HepG2 (cell line): ENCODE data around the gene STRADA. TPM values are rescaled to one million over a fixed set of nuclear protein-coding genes. Genes with fewer than 3 reads are reported as not detected.
A peak's percentile ranks its signal among the peaks of the same experiment; 100 is the strongest.

Experiments
- DR1 ChIP-seq: sonication (generic); formaldehyde crosslinking; IDR thresholded peaks from 2 replicates; pipeline ENCODE4 v1.8.0; 2021; ENCODE audit warnings: mild to moderate bottlenecking, missing genetic modification reagents, inconsistent platforms
- GABPB1 ChIP-seq: IDR thresholded peaks from 2 replicates; pipeline ENCODE4 v1.6.1; 2016; ENCODE audit warnings: mild to moderate bottlenecking, missing genetic modification reagents, moderate library complexity, missing compliant biosample characterization
- KDM6A ChIP-seq: IDR thresholded peaks from 2 replicates; pipeline ENCODE4 v1.6.1; 2016; ENCODE audit warnings: low read depth
- KLF11 ChIP-seq: IDR thresholded peaks from 2 replicates; pipeline ENCODE4 v1.6.1; 2016; ENCODE audit warnings: missing compliant biosample characterization
- NFIB ChIP-seq: sonication (generic); formaldehyde crosslinking; IDR thresholded peaks from 2 replicates; pipeline ENCODE4 v1.9.0; 2021; ENCODE audit warnings: missing genetic modification reagents, mild to moderate bottlenecking, borderline replicate concordance
- NR2F2 ChIP-seq: IDR thresholded peaks from 2 replicates; pipeline ENCODE4 v1.6.1; 2012; ENCODE audit warnings: low read depth, inconsistent platforms, borderline replicate concordance
- POLR2G ChIP-seq: fragments of 200-400 bp; formaldehyde crosslinking; IDR thresholded peaks from 2 replicates; pipeline ENCODE4 v1.6.1; 2018; ENCODE audit warnings: mild to moderate bottlenecking, low read depth, low read length, moderate library complexity
- REPIN1 ChIP-seq: sonication (generic); formaldehyde crosslinking; IDR thresholded peaks from 2 replicates; pipeline ENCODE4 v1.8.0; 2022; ENCODE audit warnings: missing genetic modification reagents, low read depth, mild to moderate bottlenecking, borderline replicate concordance
- SP4 ChIP-seq: sonication (generic); formaldehyde crosslinking; IDR thresholded peaks from 2 replicates; pipeline ENCODE4 v1.8.1; 2023; ENCODE audit warnings: mild to moderate bottlenecking, missing genetic modification reagents
- ZNF431 ChIP-seq: sonication (generic); formaldehyde crosslinking; IDR thresholded peaks from 2 replicates; pipeline ENCODE4 v1.9.0; 2022; ENCODE audit warnings: missing genetic modification reagents, low read depth, mild to moderate bottlenecking, borderline replicate concordance
- ZNF432 ChIP-seq: sonication (generic); formaldehyde crosslinking; IDR thresholded peaks from 2 replicates; pipeline ENCODE4 v1.5.0; 2020; ENCODE audit warnings: missing genetic modification reagents, mild to moderate bottlenecking, borderline replicate concordance
- ZNF460 ChIP-seq: sonication (generic); formaldehyde crosslinking; IDR thresholded peaks from 2 replicates; pipeline ENCODE4 v1.5.1; 2020; ENCODE audit warnings: missing genetic modification reagents, mild to moderate bottlenecking, borderline replicate concordance
- ZNF570 ChIP-seq: sonication (generic); formaldehyde crosslinking; IDR thresholded peaks from 2 replicates; pipeline ENCODE4 v1.4.0; 2020; ENCODE audit warnings: mild to moderate bottlenecking, missing genetic modification reagents, borderline replicate concordance
- ZNF672 ChIP-seq: sonication (generic); formaldehyde crosslinking; IDR thresholded peaks from 2 replicates; pipeline ENCODE4 v1.8.1; 2022; ENCODE audit warnings: missing genetic modification reagents
- ZNF724P ChIP-seq: sonication (generic); formaldehyde crosslinking; IDR thresholded peaks from 2 replicates; pipeline ENCODE4 v1.8.0; 2022; ENCODE audit warnings: missing genetic modification reagents, borderline replicate concordance
- ZNF749 ChIP-seq: sonication (generic); formaldehyde crosslinking; IDR thresholded peaks from 2 replicates; pipeline ENCODE4 v1.8.0; 2022; ENCODE audit warnings: mild to moderate bottlenecking, missing genetic modification reagents, moderate library complexity, borderline replicate concordance
- ZNF780A ChIP-seq: sonication (generic); formaldehyde crosslinking; IDR thresholded peaks from 2 replicates; pipeline ENCODE4 v1.8.0; 2022; ENCODE audit warnings: mild to moderate bottlenecking, missing genetic modification reagents, moderate library complexity
- ZNF790 ChIP-seq: sonication (generic); formaldehyde crosslinking; IDR thresholded peaks from 2 replicates; pipeline ENCODE4 v1.8.0; 2022; ENCODE audit warnings: missing genetic modification reagents, mild to moderate bottlenecking, borderline replicate concordance
- polyA plus RNA-seq, 8 experiments: library from polyadenylated mRNA; depleted of rRNA in 3 of 8; stranded (reverse) in 7 of 8; unstranded in 1 of 8; fragments of >200 nt; fragmentation: Illumina TruSeq in 4 of 8; extraction: Trizol in 4 of 8; gene quantifications; 2 replicates each; pipeline versions ENCODE4 v1.2.1 to v1.2.3, GENCODE V29; 2011 to 2016; ENCODE audit warnings: low read depth in 4 of 8, missing spikeins in 1 of 8, mixed read lengths in 1 of 8; ENCODE audit not compliant: insufficient read depth in 1 of 8
- total RNA-seq, 5 experiments: library from RNA; depleted of rRNA; stranded (reverse); fragments of >200 nt; fragmentation: Illumina TruSeq; extraction: Trizol; gene quantifications; 2 replicates each; pipeline ENCODE4 v1.2.3, GENCODE V29; 2016; ENCODE audit warnings: low read depth in 1 of 5
- TF ChIP-seq, protein P1 (sequence below): sonication (generic); formaldehyde crosslinking; IDR thresholded peaks from 2 replicates; pipeline ENCODE4 v1.5.1; 2020; ENCODE audit warnings: missing genetic modification reagents, mild to moderate bottlenecking, borderline replicate concordance
- TF ChIP-seq, protein P2 (sequence below): sonication (generic); formaldehyde crosslinking; IDR thresholded peaks from 2 replicates; pipeline ENCODE4 v1.5.1; 2020; ENCODE audit warnings: missing genetic modification reagents, mild to moderate bottlenecking, borderline replicate concordance
- TF ChIP-seq, protein P3 (sequence below): sonication (generic); formaldehyde crosslinking; IDR thresholded peaks from 2 replicates; pipeline ENCODE4 v1.4.0; 2020; ENCODE audit warnings: missing genetic modification reagents
- TF ChIP-seq, protein P4 (sequence below): sonication (generic); formaldehyde crosslinking; IDR thresholded peaks from 2 replicates; pipeline ENCODE4 v1.4.0; 2020; ENCODE audit warnings: missing genetic modification reagents; ENCODE audit errors: not compliant biosample characterization
- TF ChIP-seq, protein P5 (sequence below), 2 experiments: fragments of 450-650 bp in 1 of 2; sonication (generic) in 1 of 2; formaldehyde crosslinking; IDR thresholded peaks; 2 replicates each; pipeline versions ENCODE4 v1.5.0 to v1.8.0; 2020 to 2022; ENCODE audit warnings: mild to moderate bottlenecking in 1 of 2, missing genetic modification reagents in 1 of 2
- TF ChIP-seq, protein P6 (sequence below): sonication (generic); formaldehyde crosslinking; IDR thresholded peaks from 2 replicates; pipeline ENCODE4 v1.8.1; 2023; ENCODE audit warnings: mild to moderate bottlenecking, missing genetic modification reagents

The STRADA gene
- total and polyA plus RNA-seq, 2 of the 13 experiments (the other 11 are each of a cell fraction or from before 2014, with no cell fraction given): 17.6 to 17.9 TPM

DNA sequence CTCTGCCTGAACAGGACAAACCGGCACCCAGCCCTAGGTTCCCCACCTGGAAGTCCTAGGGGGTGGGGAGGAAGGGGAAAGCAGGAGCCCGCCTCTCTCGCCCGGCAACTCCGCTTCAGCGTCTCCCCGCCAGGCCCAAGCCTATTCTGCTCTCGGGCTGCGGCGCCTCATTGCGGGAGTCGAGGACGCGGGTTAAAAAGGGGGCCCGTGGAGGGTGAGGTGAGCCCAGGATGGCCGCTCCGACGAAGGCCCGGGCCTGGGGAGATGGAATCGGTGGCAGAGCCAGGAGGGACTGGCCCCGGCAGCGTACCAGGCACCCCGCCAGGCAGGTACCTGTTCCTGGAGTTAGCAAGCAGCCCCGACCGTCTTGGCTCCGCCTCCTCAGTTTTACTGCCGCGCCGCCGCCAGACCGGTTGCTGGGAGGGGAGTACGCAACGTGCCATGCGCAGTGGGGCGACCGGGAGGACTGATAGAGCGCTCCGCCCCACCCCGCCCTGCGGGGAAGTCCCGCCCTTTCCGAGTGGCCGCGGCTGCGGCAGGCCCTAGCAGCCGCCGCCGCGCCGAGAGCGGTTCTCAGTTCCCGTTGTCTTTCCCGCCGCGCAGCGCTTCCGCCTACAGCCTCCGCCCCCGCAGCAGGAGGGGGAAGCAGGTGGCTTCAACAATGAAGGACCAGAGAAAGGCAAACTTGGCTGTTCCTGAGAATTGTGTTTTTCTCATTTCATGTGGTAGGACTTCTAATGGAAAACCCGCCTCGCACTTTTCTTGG, at the start of gene STRADA (continued):
- TF ChIP-seq, protein P1, sequence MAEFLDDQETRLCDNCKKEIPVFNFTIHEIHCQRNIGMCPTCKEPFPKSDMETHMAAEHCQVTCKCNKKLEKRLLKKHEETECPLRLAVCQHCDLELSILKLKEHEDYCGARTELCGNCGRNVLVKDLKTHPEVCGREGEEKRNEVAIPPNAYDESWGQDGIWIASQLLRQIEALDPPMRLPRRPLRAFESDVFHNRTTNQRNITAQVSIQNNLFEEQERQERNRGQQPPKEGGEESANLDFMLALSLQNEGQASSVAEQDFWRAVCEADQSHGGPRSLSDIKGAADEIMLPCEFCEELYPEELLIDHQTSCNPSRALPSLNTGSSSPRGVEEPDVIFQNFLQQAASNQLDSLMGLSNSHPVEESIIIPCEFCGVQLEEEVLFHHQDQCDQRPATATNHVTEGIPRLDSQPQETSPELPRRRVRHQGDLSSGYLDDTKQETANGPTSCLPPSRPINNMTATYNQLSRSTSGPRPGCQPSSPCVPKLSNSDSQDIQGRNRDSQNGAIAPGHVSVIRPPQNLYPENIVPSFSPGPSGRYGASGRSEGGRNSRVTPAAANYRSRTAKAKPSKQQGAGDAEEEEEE: peak; percentile 98
- peak; percentile 92 for TF ChIP-seq DR1 (CRISPR knock-in tag)
- TF ChIP-seq ZNF672 (CRISPR knock-in tag): no peak
- peak; percentile 91 for TF ChIP-seq POLR2G
- peak; percentile 39; the same call in 1 of the 2 replicates for TF ChIP-seq NR2F2
- TF ChIP-seq, protein P2, sequence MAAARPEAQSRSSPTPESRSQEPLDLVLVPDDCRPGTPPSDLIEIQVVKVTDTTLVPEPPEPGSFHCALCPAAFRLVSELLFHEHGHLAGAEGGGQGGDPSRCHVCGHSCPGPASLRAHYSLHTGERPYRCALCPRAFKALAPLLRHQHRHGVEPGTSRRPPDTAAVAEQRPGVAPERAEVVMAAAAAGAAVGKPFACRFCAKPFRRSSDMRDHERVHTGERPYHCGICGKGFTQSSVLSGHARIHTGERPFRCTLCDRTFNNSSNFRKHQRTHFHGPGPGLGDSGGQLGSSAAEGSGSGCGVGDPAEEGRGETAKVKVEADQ (CRISPR knock-in tag): peak; percentile 94
- TF ChIP-seq ZNF790 (CRISPR knock-in tag): peak; percentile 90; the same call in 1 of the 2 replicates
- TF ChIP-seq ZNF749: peak; percentile 73
- TF ChIP-seq ZNF460 (CRISPR knock-in tag): peak; percentile 61; the same call in 1 of the 2 replicates
- TF ChIP-seq REPIN1 (CRISPR knock-in tag): peak; percentile 82
- TF ChIP-seq ZNF780A: no peak
- TF ChIP-seq GABPB1: peak; percentile 95
- peak; percentile 91; the same call in 1 of the 2 replicates for TF ChIP-seq ZNF724P (CRISPR knock-in tag)
- peak; percentile 84 for TF ChIP-seq SP4 (CRISPR knock-in tag)
- 0 out of 2 replicates have a peak, but pooled peaks have one; percentile 54 for TF ChIP-seq KLF11
- TF ChIP-seq, protein P3, sequence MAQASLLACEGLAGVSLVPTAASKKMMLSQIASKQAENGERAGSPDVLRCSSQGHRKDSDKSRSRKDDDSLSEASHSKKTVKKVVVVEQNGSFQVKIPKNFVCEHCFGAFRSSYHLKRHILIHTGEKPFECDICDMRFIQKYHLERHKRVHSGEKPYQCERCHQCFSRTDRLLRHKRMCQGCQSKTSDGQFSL (CRISPR knock-in tag): no peak
- TF ChIP-seq, protein P4, sequence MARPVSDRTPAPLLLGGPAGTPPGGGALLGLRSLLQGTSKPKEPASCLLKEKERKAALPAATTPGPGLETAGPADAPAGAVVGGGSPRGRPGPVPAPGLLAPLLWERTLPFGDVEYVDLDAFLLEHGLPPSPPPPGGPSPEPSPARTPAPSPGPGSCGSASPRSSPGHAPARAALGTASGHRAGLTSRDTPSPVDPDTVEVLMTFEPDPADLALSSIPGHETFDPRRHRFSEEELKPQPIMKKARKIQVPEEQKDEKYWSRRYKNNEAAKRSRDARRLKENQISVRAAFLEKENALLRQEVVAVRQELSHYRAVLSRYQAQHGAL (CRISPR knock-in tag): peak; percentile 50
- TF ChIP-seq, protein P5, sequence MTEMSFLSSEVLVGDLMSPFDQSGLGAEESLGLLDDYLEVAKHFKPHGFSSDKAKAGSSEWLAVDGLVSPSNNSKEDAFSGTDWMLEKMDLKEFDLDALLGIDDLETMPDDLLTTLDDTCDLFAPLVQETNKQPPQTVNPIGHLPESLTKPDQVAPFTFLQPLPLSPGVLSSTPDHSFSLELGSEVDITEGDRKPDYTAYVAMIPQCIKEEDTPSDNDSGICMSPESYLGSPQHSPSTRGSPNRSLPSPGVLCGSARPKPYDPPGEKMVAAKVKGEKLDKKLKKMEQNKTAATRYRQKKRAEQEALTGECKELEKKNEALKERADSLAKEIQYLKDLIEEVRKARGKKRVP (CRISPR knock-in tag; IDR thresholded peaks at IDR 0.05): peak in 1 of 2 experiments; percentile 43; a peak in 2 of 4 replicates
- TF ChIP-seq KDM6A (CRISPR knock-in tag): no peak
- no peak for TF ChIP-seq ZNF570 (CRISPR knock-in tag)
- peak; percentile 81; the same call in 1 of the 2 replicates for TF ChIP-seq ZNF431
- no peak for TF ChIP-seq ZNF432 (CRISPR knock-in tag)
- no peak for TF ChIP-seq NFIB (CRISPR knock-in tag)
- TF ChIP-seq, protein P6, sequence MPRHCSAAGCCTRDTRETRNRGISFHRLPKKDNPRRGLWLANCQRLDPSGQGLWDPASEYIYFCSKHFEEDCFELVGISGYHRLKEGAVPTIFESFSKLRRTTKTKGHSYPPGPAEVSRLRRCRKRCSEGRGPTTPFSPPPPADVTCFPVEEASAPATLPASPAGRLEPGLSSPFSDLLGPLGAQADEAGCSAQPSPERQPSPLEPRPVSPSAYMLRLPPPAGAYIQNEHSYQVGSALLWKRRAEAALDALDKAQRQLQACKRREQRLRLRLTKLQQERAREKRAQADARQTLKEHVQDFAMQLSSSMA (CRISPR knock-in tag): peak; percentile 78
